IMR-90 (cell line): ENCODE results near the gene SSNA1. TPM values are rescaled to one million over a fixed set of nuclear protein-coding genes. Genes with fewer than 3 reads are reported as not detected.

Source experiments
- ATAC-seq: fragments of 200-7000 bp; cut with Tn5 transposase; 2 replicates; pipeline ENCODE4 v1.9.1; 2020; ENCODE audit warnings: low read depth, mild to moderate bottlenecking, moderate library complexity
- BruUV-seq: library from RNA; stranded (reverse); fragments of 400-500 nt; replicated peaks from 2 replicates; lab custom pipeline; 2021; lab: Mats Ljungman, UMichigan
- CTCF ChIA-PET: fragments of 300-600 bp; formaldehyde crosslinking; extraction: SDS; loops from one replicate; lab custom pipeline; 2021; ENCODE audit warnings: antibody characterized with exemption; lab: Yijun Ruan, JAX
- POLR2A ChIA-PET: fragments of 300-600 bp; sonication (Branson Sonifier 250); formaldehyde crosslinking; loops from one replicate; lab custom pipeline; 2022; ENCODE audit warnings: antibody characterized with exemption; ENCODE audit not compliant: unreplicated experiment; lab: Charles Lee
- DNase-seq: peaks from one replicate; pipeline ENCODE4 v3.0.0; 2013
- H2AFZ ChIP-seq: replicated peaks from 2 replicates; pipeline ENCODE3; 2013; ENCODE audit warnings: low read length, mild to moderate bottlenecking; ENCODE audit not compliant: poor library complexity
- H2AK5ac ChIP-seq: 2 replicates; pipeline ENCODE4 v1.6.1; 2013; ENCODE audit warnings: low read depth, low read length, inconsistent platforms
- H2AK9ac ChIP-seq: replicated peaks from 2 replicates; pipeline ENCODE3; 2013; ENCODE audit warnings: mild to moderate bottlenecking, low read depth, low read length, moderate library complexity; ENCODE audit not compliant: poor library complexity
- H2BK120ac ChIP-seq: 2 replicates; pipeline ENCODE4 v1.6.1; 2013; ENCODE audit warnings: low read depth, low read length, inconsistent platforms
- H2BK15ac ChIP-seq: 3 replicates; pipeline ENCODE4 v1.6.1; 2013; ENCODE audit warnings: low read depth, low read length, inconsistent platforms
- H2BK20ac ChIP-seq: 2 replicates; pipeline ENCODE4 v1.6.1; 2013; ENCODE audit warnings: low read depth, mild to moderate bottlenecking, inconsistent platforms, low read length, moderate library complexity
- H2BK5ac ChIP-seq: 2 replicates; pipeline ENCODE4 v1.6.1; 2013; ENCODE audit warnings: mild to moderate bottlenecking, low read depth, low read length, inconsistent platforms; ENCODE audit not compliant: poor library complexity, severe bottlenecking
- H3K14ac ChIP-seq: replicated peaks from 2 replicates; pipeline ENCODE4 v1.6.1; 2013; ENCODE audit warnings: low read depth, low read length, inconsistent platforms
- H3K18ac ChIP-seq: 2 replicates; pipeline ENCODE4 v1.6.1; 2013; ENCODE audit warnings: low read depth, low read length, control low read depth
- H3K23ac ChIP-seq: 2 replicates; pipeline ENCODE4 v1.6.1; 2013; ENCODE audit warnings: low read depth, low read length, inconsistent platforms
- H3K27ac ChIP-seq: 2 replicates; pipeline ENCODE4 v1.5.1; 2013; ENCODE audit warnings: mild to moderate bottlenecking, control low read depth, low read length; ENCODE audit not compliant: insufficient read depth
- H3K27me3 ChIP-seq: 2 replicates; pipeline ENCODE4 v1.6.1; 2013; ENCODE audit warnings: low read length; ENCODE audit not compliant: control insufficient read depth, insufficient read depth
- H3K36me3 ChIP-seq: 2 replicates; pipeline ENCODE4 v1.6.1; 2013; ENCODE audit warnings: low read length, mixed read lengths; ENCODE audit not compliant: control insufficient read depth, insufficient read depth
- H3K4ac ChIP-seq: 2 replicates; pipeline ENCODE4 v1.6.1; 2013; ENCODE audit warnings: low read depth, low read length, inconsistent platforms
- H3K4me1 ChIP-seq: 2 replicates; pipeline ENCODE4 v1.6.1; 2013; ENCODE audit warnings: low read length, mixed read lengths; ENCODE audit not compliant: control insufficient read depth, insufficient read depth
- H3K4me2 ChIP-seq: 2 replicates; pipeline ENCODE4 v1.6.1; 2013; ENCODE audit warnings: low read depth, mild to moderate bottlenecking, control low read depth, low read length, moderate library complexity
- H3K4me3 ChIP-seq: 2 replicates; pipeline ENCODE4 v1.5.1; 2013; ENCODE audit warnings: low read depth, mild to moderate bottlenecking, control low read depth, low read length, moderate library complexity; ENCODE audit not compliant: insufficient read depth
- H3K56ac ChIP-seq: 2 replicates; pipeline ENCODE4 v1.6.1; 2013; ENCODE audit warnings: low read length, inconsistent platforms; ENCODE audit not compliant: insufficient read depth; ENCODE audit errors: extremely low read depth
- H3K79me1 ChIP-seq, 2 experiments: 2 replicates each; pipeline ENCODE4 v1.6.1; 2013; ENCODE audit warnings: low read length in 2 of 2, inconsistent platforms in 1 of 2, low read depth in 1 of 2
- H3K9ac ChIP-seq: 2 replicates; pipeline ENCODE4 v1.6.1; 2013; ENCODE audit warnings: low read depth, low read length, control low read depth
- H3K9me1 ChIP-seq: 2 replicates; pipeline ENCODE4 v1.6.1; 2013; ENCODE audit warnings: low read length, inconsistent platforms; ENCODE audit not compliant: insufficient read depth
- H3K9me3 ChIP-seq: 2 replicates; pipeline ENCODE4 v1.6.1; 2013; ENCODE audit warnings: low read length; ENCODE audit not compliant: control insufficient read depth, insufficient read depth
- H4K20me1 ChIP-seq: 2 replicates; pipeline ENCODE4 v1.6.1; 2013; ENCODE audit warnings: low read length, inconsistent platforms; ENCODE audit not compliant: insufficient read depth
- H4K5ac ChIP-seq: 2 replicates; pipeline ENCODE4 v1.6.1; 2013; ENCODE audit warnings: mild to moderate bottlenecking, low read depth, low read length, control low read depth
- H4K8ac ChIP-seq, 2 experiments: 2 replicates each; pipeline ENCODE4 v1.6.1; 2013; ENCODE audit warnings: low read depth in 2 of 2, low read length in 2 of 2, control low read depth in 1 of 2, inconsistent platforms in 1 of 2
- H4K91ac ChIP-seq: 2 replicates; pipeline ENCODE4 v1.6.1; 2013; ENCODE audit warnings: low read depth, low read length, inconsistent platforms; ENCODE audit not compliant: insufficient read depth
- BHLHE40 ChIP-seq: fragments of 150-350 bp; IDR thresholded peaks from 2 replicates; pipeline ENCODE4 v1.6.1; 2016; ENCODE audit warnings: mild to moderate bottlenecking, low read depth, low read length
- CHD1 ChIP-seq: IDR thresholded peaks from 2 replicates; pipeline ENCODE4 v1.6.1; 2012; ENCODE audit warnings: low read depth, low read length, improper control_type of control experiment
- CTCF ChIP-seq: conservative IDR thresholded peaks from 2 replicates; pipeline ENCODE4 v1.5.1; 2012; ENCODE audit warnings: mild to moderate bottlenecking, low read depth, low read length, improper control_type of control experiment
- MAFK ChIP-seq: IDR thresholded peaks from 2 replicates; pipeline ENCODE4 v1.6.1; 2012; ENCODE audit warnings: low read depth, low read length, improper control_type of control experiment
- MXI1 ChIP-seq: IDR thresholded peaks from 2 replicates; pipeline ENCODE4 v1.6.1; 2012; ENCODE audit warnings: low read depth, mild to moderate bottlenecking, low read length, moderate library complexity, borderline replicate concordance
- RFX5 ChIP-seq: IDR thresholded peaks from 2 replicates; pipeline ENCODE4 v1.8.0; 2012; ENCODE audit warnings: low read depth, mild to moderate bottlenecking, low read length, moderate library complexity
- WGBS, 2 experiments: methylation state at CpG; one replicate each; pipeline versions ENCODE4 v1.1.5 to v1.1.7; 2013; ENCODE audit warnings: missing lambda C conversion rate in 2 of 2; ENCODE audit not compliant: insufficient read length in 1 of 2; ENCODE audit errors: extremely low coverage in 2 of 2; 5-methylcytosine and 5-hydroxymethylcytosine counted together
- dilution Hi-C: fragments of 300-500 bp; cut with HindIII; formaldehyde crosslinking; loops from one replicate; pipeline ENCODE4 v1.14.3; 2018; ENCODE audit warnings: low sequenced_read_pairs; ENCODE audit not compliant: unreplicated experiment
- in situ Hi-C: fragments of 300-500 bp; cut with MboI; formaldehyde crosslinking; loops from 3 replicates; pipeline ENCODE4 v1.14.3; 2019; ENCODE audit warnings: low sequenced_read_pairs, inconsistent platforms, mixed read lengths
- intact Hi-C: fragments of 100-400 bp; cut with micrococcal nuclease; formaldehyde crosslinking; loops from 2 replicates; pipeline ENCODE4 v1.10.0; 2022
- polyA plus RNA-seq, 3 experiments: library from polyadenylated mRNA; depleted of rRNA; stranded (reverse); fragments of >200 nt; gene quantifications; 2 replicates each; pipeline ENCODE4 v1.2.3, GENCODE V29; 2012; ENCODE audit warnings: low replicate concordance in 1 of 3
- total RNA-seq: library from RNA; depleted of rRNA; stranded (reverse); fragments of >200 nt; gene quantifications from 2 replicates; pipeline ENCODE4 v1.2.3, GENCODE V29; 2012

SSNA1 gene
- total and polyA plus RNA-seq, 2 of the 4 experiments (the other 2 are of a cell fraction): 55.7 to 86.7 TPM

GRCh38 chr9:137158625-137159024 is 29.9 kb upstream of the SSNA1 start:
- Histone ChIP-seq H3K9me1 (no peaks in the 10 kb centered on the region), H2BK5ac (no peak overlapping the region), H2AFZ (no peak overlapping the region), H3K4me2 (no peak overlapping the region), H2AK9ac (no peak overlapping the region), H3K23ac (no peak overlapping the region), H3K18ac (no peak overlapping the region), H4K8ac (no peak overlapping the region), H4K20me1 (0 out of 2 replicates have a peak, but pooled peaks cover 5% of the 10 kb centered on the region), H3K27me3 (peaks cover 67% of the 10 kb centered on the region), H2AK5ac (no peak overlapping the region), H3K56ac (no peak overlapping the region), H2BK120ac (no peak overlapping the region), H3K9ac (no peak overlapping the region), H3K4me3 (no peak overlapping the region), H4K5ac (no peak overlapping the region), H3K36me3 (no peaks in the 10 kb centered on the region), H3K79me1 (no peaks in the 10 kb centered on the region), H3K4ac (no peak overlapping the region), H4K91ac (no peak overlapping the region), H3K4me1 (peaks cover 2% of the 10 kb centered on the region; the same call in 1 of the 2 replicates), H3K27ac (no peak overlapping the region), H2BK15ac (no peak overlapping the region), H2BK20ac (no peak overlapping the region), H3K9me3 (no peaks in the 10 kb centered on the region), H3K14ac (no peak overlapping the region)
- no TSS peak for BruUV-seq
- intact Hi-C loops (no loop called here), dilution Hi-C loops (no loop called here), in situ Hi-C loops (no loop called here)
- WGBS, 2 experiments: no CpG with 5 or more reads among the region's 4 CpGs
- TF ChIP-seq RFX5 (no peak), MXI1 (no peak), CTCF (no peak), BHLHE40 (no peak), MAFK (no peak), CHD1 (no peak)
- ChIA-PET CTCF (no interaction called here), POLR2A (no interaction called here)
- ATAC-seq (no peak), DNase-seq (no peak)
